NCI-H1105 (cell line): ENCODE data around the gene EOGT.

Experiments used
- DNase-seq: peaks from one replicate; lab custom pipeline; 2025; lab: John Stamatoyannopoulos, UW

The EOGT gene

DNA sequence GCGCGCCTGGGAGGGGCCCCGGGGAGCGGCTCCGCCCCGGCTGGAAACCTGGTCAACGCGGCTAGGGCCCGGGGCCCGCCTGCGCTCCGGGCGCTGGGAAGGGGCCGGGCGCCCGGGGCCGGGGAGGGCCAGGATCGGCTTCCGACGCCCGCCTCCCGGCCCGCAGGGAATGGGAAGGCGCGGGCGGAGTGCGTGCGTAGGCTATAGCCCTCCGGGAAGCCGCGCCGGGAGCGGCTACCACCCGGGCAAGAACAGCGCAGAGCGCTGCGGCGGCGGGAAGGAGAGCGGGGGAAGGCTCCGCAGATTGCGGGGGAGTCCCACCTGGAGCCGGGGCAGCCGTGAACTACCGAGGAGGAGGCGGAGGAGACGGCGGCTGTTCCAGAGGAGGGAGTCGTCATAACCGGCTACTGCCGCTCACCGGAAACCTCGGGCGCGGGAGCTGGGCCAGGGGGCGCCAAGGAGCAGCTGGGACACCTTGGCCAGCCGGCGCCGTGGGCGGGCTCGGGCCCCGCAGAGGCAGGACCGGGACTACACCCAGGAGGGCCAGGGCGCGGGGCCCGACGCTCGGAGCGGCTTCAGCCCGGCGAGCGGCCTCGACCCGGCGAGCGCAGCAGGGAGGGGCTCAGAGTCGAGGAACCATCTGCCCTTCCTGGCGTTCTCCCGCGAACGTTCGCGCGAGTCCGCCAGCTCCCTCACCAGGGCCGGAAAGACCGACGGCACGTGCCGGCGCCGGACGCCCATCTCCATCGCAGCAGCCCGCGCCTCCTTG, at the start of gene EOGT:
Gene EOGT, minus strand, starts transcription at position 432 of the 769 bp plus-strand sequence. CDS start 3,838 bp downstream, outside the sequence.
- DNase-seq = peak; percentile 51

- DNase-seq = no peak
Measured at GRCh38 chr3:69059688-69060087, 46.2 kb upstream of the EOGT start.

GRCh38 chr3:69058947-69059224, 45.4 kb upstream of the EOGT start:
- no peak for DNase-seq

DNA sequence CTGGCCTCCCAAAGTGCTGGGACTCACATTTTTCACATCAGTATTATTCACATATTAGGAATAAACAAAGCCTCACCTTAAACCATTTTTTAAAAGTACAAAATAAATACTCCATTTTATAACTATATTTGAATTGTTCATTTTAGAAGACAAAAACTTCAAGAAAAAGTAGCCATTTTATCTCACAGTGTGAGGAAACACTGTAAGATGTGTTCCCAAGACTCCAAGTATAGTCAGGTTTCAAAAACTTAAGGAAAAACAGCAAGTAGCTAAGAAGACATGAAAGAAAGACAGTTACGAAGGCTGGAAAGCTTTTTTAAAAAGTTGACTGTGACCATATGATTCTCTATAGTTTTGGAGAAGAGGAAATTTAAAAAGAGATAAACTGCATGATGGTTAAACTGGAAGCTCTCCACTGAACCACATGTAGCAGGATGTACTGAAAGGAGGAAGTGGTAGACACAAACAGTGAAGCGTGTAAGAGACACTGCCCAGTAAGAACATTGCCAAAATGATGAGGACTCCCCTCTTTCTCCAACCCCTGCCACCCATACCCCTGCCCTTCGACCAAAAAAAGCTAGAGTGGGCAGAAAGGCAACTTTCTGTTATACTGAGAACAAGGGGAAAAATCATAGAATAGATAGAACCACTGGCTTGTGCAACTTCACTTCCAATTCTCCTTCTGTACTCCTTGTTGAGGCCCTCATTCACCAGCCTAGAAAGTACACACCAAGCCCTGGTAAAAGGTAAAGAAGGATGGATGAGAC, 44.9 kb upstream of the EOGT start:
- DNase-seq = no peak

DNA sequence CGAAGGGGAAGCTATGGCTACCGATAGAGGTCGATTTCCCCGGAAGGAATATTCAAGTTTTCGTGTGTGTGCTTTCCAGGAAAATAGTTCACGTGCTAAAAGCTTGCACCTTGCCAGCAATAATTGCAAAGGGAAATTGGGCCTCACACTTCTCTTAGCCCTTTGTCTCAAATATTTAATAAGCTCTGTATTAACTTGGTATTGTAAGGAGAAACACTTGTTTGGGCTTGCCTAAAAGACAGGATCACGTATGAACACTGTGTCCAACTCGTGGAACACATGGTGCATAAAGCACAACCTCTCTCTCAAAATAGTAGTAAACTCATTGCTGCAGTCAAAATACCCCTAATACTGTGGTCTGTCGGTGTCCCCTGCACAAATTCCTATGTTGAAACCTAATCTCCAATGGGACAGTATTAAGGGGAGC, 39.0 kb upstream of the EOGT start:
- DNase-seq = no peak

DNA sequence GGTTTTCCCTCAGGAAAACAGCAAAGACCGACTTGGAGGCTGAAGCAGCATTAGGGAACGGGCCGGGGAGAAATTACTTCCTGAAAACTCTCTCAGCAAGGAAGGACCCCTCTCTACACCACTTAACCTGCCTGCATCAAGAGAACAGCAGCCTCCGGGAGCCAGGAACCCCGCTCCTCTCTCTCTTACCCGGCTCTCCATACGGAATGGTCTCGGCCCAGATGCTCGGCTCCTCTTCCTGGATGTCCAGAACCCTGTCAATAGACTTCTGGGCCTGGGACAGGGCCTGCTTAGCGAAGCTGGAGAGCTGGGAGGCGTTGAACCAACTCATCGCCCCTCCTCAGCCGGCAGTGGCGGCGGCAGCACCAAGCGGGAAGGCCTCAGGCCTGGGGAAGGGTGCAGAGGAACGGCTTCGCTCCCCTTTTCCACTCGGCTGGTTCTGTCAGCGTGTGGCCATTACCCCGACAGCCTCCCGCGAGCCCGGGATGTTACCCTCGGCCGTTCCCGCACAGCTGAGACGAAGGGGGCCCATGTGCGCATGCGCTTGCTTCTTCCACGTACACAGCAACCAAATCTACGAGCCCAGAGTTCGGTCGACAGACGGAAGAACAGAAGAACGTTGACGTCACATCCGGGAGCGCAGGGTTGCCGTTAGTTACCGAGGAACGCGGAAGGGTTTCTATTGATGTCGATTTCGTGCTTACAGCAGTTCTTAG, 38.4 kb upstream of the EOGT start, which contains the start of gene TMF1:
Gene TMF1, minus strand, starts transcription at position 578 of the 716 bp plus-strand sequence. Its CDS starts 247 bp downstream, at position 331.
- no peak for DNase-seq

GRCh38 chr3:69048990-69049389, 35.5 kb upstream of the EOGT start:
- no peak for DNase-seq

DNA sequence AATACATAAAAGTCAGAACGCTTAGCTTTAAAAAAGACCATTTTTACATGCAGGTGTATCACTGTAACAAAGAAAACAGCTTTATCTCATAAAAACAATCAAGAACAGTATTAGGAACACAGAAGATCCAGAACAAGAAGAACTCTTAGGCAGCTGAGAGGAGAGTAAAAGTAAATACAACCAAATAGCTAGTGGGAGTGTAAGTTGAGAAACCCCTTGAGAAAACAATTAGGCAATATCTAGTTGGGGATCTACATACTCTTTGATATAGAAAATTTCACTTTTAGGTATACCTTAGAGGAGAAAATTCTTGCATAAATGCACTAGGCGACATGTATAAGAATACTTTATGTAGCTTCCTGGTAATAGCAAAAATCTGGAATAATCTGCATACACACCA, 31.1 kb upstream of the EOGT start:
- DNase-seq = no peak

- no peak for DNase-seq
Measured at GRCh38 chr3:69033470-69033869, 20.0 kb upstream of the EOGT start.

DNA sequence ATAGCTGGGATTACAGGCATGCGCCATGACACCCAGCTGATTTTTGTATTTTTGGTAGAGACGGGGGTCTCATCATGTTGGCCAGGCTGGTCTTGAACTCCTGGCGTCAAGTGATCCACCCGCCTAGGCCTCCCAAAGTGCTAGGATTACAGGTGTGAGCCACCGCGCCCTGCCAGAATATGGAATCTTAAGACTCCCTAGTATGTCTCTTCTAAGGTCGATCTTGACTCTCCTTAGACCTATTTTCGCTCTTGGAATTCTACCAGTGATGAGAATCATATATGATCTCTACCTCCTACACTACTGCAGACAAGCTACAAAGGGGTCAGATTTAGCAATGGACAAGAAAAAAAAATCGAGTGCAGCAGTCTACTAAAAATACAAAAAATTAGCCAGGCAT, 19.3 kb upstream of the EOGT start:
- no peak for DNase-seq

DNA sequence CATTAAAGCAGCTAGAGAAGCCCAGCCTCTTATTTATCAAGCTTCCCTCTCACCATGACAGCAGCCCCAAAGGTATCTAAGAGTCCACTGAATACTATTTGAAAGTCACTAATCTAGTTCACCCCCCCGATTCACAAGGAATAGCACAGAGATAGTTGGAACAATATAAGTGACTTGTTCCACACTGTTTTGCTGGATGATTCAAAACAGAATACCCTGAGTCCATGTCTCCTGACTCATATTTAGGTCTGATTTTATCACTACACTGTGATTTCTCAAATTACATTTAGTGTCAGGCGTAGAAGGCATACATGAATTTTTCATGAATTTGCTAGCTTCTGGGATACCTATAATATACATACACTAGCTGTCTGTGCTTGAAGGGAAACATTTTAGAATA, 18.7 kb upstream of the EOGT start:
- no peak for DNase-seq

- no peak for DNase-seq
Measured at GRCh38 chr3:69031635-69032034, 18.2 kb upstream of the EOGT start.

- no peak for DNase-seq
Measured at GRCh38 chr3:69020857-69021256, 7.4 kb upstream of the EOGT start.

- no peak for DNase-seq
Measured at GRCh38 chr3:69020424-69020823, 6.9 kb upstream of the EOGT start.

- DNase-seq = no peak
Measured at GRCh38 chr3:69016901-69017300, 3.4 kb upstream of the EOGT start.

DNA sequence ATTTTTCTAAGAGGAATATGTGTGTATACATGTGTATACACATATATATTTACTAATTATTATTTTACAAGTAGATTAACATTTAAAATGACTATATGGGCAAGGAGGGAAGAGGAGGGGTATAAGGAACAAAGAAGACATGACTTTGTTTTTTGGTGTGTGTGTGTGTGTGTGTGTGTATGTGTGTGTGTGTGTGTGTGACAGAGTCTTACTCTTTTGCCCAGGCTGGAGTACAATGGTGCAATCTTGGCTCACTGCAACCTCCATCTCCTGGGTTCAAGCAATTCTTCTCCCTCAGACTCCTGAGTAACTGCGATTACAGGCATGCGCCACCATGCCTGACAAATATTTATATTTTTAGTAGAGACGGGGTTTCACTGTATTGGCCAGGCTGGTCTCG, 2.6 kb upstream of the EOGT start:
- no peak for DNase-seq

DNA sequence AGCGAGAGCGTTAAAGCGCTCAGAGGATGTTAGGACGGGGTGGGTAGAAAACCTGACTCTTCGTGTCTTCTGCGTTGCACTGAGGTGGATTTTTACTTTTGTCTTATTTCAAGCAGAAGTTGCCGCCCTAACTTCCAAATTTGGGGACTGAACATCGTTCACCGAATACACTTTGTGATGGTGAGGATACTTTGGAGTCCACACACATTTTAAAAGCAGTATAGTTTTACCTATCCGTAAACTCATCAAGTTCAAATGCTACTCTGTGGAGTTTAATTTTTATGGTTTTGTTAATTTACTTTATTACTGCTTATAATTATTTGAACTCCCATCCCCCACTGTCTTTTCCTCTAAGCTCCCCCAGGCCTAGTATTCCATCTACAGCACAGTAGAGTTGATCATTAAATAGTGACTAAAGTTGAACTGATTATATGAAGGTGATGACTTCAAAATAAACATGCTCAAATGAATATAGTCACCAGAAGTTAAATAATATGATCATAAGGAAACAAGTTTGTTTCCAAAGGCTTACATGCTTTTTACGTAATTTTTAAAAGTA, 617 bp upstream of the EOGT start:
- DNase-seq = no peak

DNA sequence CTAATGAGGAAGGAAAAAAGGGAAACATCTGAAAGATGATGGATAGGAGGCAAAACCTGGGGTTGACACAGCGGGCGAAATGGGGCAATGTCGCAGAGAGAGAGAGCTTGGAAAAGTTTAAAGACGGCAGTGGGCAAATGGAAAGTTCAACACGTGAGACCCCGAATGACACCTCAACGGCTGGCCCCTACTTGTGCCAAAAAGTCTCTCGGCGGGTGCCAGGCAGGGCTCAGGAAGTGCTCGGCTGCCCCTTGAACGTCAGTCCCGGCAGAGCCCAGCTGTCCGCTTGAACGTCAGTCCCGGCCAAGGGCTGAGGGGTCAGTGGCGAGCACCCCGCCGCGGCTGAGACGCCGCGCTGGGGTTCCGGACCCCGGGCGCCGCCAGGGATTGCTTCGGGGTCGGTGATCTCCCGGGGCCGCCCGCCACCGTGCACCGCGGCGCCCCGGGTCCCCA, 658 bp downstream of the EOGT start:
- no peak for DNase-seq

GRCh38 chr3:69012100-69012799, 1.2 kb downstream of the EOGT start:
- no peak for DNase-seq

- no peak for DNase-seq
Measured at GRCh38 chr3:69011096-69011730, 2.3 kb downstream of the EOGT start.
